GM18861 (cell line): ENCODE results near the gene ATP1A4.

ENCODE experiments used
- ATAC-seq: cut with Tn5 transposase; IDR thresholded peaks from one replicate; pipeline ENCODE4 v1.9.1; 2021; ENCODE audit not compliant: unreplicated experiment

Gene ATP1A4

GRCh38 chr1:160169553-160170399 is 18.4 kb downstream of the ATP1A4 start:
- ATAC-seq, result peak; percentile 53

- ATAC-seq, result no peak
Observed at GRCh38 chr1:160171354-160171753, 20.0 kb downstream of the ATP1A4 start.

GRCh38 chr1:160171980-160172379 is 20.6 kb downstream of the ATP1A4 start:
- no peak for ATAC-seq

- ATAC-seq, result no peak
Observed at GRCh38 chr1:160177231-160177630, 25.8 kb downstream of the ATP1A4 start.

GRCh38 chr1:160177667-160178066 is 26.3 kb downstream of the ATP1A4 start:
- ATAC-seq, result no peak

GRCh38 chr1:160178731-160179130 is 27.3 kb downstream of the ATP1A4 start:
- ATAC-seq, result no peak

GRCh38 chr1:160179336-160179735 is 27.9 kb downstream of the ATP1A4 start:
- ATAC-seq, result no peak

GRCh38 chr1:160186246-160186645 is 34.8 kb downstream of the ATP1A4 start:
- no peak for ATAC-seq

- ATAC-seq, result no peak
Observed at GRCh38 chr1:160186729-160187128, 35.3 kb downstream of the ATP1A4 start.

GRCh38 chr1:160187407-160187806 is 36.0 kb downstream of the ATP1A4 start:
- no peak for ATAC-seq

- no peak for ATAC-seq
Observed at GRCh38 chr1:160188341-160188740, 36.9 kb downstream of the ATP1A4 start.

GRCh38 chr1:160189649-160190625 is 38.5 kb downstream of the ATP1A4 start, which contains the start of gene CASQ1:
CASQ1 (plus strand) TSS chr1:160190575; CDS start chr1:160190752, 177 bp downstream.
- no peak for ATAC-seq

GRCh38 chr1:160191756-160192155 is 40.4 kb downstream of the ATP1A4 start:
- ATAC-seq, result no peak

- ATAC-seq, result no peak
Observed at GRCh38 chr1:160192234-160192633, 40.8 kb downstream of the ATP1A4 start.

GRCh38 chr1:160193091-160193819 is 41.9 kb downstream of the ATP1A4 start:
- ATAC-seq, result no peak

GRCh38 chr1:160193832-160194736 is 42.7 kb downstream of the ATP1A4 start:
- no peak for ATAC-seq

- no peak for ATAC-seq
Observed at GRCh38 chr1:160194737-160195059, 43.3 kb downstream of the ATP1A4 start.

GRCh38 chr1:160196143-160196542 is 44.7 kb downstream of the ATP1A4 start:
- no peak for ATAC-seq

- no peak for ATAC-seq
Observed at GRCh38 chr1:160197231-160197630, 45.8 kb downstream of the ATP1A4 start.

GRCh38 chr1:160200786-160201185 is 49.4 kb downstream of the ATP1A4 start:
- ATAC-seq, result no peak
